Type B pancreatic cell (in vitro differentiated cells): ENCODE results near the gene ZNG1A. TPM values are rescaled to one million over a fixed set of nuclear protein-coding genes. Genes with fewer than 3 reads are reported as not detected.
"Not testable (repeated sequence)": the region's sequence is repeated elsewhere in the genome, so short reads cannot be mapped to it uniquely, and the experiment has no call there.

Source experiments
- DNase-seq: peaks from one replicate; pipeline ENCODE4 v3.0.0; 2021; ENCODE audit warnings: mixed read lengths; ENCODE audit not compliant: unreplicated experiment; ENCODE audit errors: extremely low spot score
- H3K27ac Mint-ChIP-seq: 2 replicates; pipeline ENCODE4 v1.8.0; 2021; ENCODE audit warnings: mild to moderate bottlenecking, mixed read lengths
- H3K27me3 Mint-ChIP-seq: 2 replicates; pipeline ENCODE4 v1.8.0; 2021; ENCODE audit warnings: mixed read lengths
- H3K36me3 Mint-ChIP-seq: 2 replicates; pipeline ENCODE4 v1.8.0; 2021; ENCODE audit warnings: mixed read lengths
- H3K4me1 Mint-ChIP-seq: one replicate; pipeline ENCODE4 v1.8.0; 2021; ENCODE audit warnings: mixed read lengths; ENCODE audit not compliant: unreplicated experiment
- H3K4me3 Mint-ChIP-seq: 2 replicates; pipeline ENCODE4 v1.8.0; 2021; ENCODE audit warnings: mild to moderate bottlenecking, mixed read lengths
- H3K9me3 Mint-ChIP-seq: 2 replicates; pipeline ENCODE4 v1.8.0; 2021; ENCODE audit warnings: mixed read lengths
- total RNA-seq: library from RNA; stranded (reverse); gene quantifications from 2 replicates; pipeline ENCODE4 v1.2.1, GENCODE V29; 2021; ENCODE audit warnings: low replicate concordance
- TF ChIP-seq, protein P1 (sequence below): fragments of 200-600 bp; sonication (generic); conservative IDR thresholded peaks from 2 replicates; pipeline ENCODE4 v1.5.0; 2021; ENCODE audit warnings: antibody characterized with exemption, mild to moderate bottlenecking

The ZNG1A gene
- total RNA-seq, 1 donor from 2014 or later, result 29.2 TPM

DNA sequence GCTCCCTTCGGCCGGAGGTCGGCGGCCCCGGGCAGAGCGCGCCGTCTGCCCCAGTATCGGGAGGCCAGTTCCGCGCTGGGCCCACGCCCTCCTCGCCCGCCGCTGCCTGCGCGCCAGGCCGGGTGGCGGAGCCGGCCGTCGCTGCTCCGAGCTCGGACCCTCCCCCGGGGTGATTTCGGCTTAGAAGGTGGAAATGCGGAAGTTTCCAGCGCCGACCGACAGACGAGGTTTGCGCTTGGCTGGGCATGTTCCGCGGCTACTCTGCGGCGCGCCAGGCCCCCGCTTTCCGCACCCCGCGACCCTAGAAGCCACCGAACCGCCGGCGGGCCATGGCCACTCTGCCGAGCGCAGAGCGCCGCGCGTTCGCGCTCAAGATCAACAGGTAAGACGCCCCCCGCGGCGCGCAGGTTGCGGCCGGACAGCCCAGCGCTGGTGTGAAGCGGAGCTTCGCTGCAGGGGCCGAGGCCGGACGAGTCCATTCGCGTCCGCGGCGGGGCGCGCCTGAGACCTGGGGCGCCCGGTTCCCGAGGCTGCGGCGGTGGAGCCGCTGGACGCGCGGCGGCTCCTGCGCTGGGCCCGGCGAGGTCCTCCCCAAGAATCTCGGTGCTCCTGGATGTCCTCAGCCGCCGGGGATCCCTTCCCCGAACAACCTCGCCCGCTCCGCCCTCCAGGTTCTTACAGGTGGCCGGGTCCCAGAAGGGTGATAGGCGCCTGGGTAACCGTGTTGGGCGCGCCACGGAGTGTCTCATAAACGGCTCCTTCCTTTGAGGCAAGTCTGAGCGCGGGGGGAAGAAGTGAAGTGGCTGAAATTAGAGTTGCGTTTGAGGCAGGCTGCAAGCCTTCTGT lies 36.0 kb upstream of the ZNG1A start, which contains the start of gene DOCK8:
DOCK8 (plus strand) TSS at position 218 of the 846 bp plus-strand sequence; CDS start at position 330, 112 bp downstream.
- H3K36me3 Mint-ChIP-seq, result no peaks in the 10 kb centered on the region
- peak within 1 kb of the TSS; percentile 85 for H3K4me3 Mint-ChIP-seq
- no peaks in the 10 kb centered on the region for H3K4me1 Mint-ChIP-seq
- DNase-seq, result peak; percentile 80
- H3K27me3 Mint-ChIP-seq, result peaks cover 30% of the 10 kb centered on the region
- peak within 1 kb of the TSS; percentile 76 for H3K27ac Mint-ChIP-seq
- no peaks in the 10 kb centered on the region for H3K9me3 Mint-ChIP-seq
- TF ChIP-seq, protein P1, sequence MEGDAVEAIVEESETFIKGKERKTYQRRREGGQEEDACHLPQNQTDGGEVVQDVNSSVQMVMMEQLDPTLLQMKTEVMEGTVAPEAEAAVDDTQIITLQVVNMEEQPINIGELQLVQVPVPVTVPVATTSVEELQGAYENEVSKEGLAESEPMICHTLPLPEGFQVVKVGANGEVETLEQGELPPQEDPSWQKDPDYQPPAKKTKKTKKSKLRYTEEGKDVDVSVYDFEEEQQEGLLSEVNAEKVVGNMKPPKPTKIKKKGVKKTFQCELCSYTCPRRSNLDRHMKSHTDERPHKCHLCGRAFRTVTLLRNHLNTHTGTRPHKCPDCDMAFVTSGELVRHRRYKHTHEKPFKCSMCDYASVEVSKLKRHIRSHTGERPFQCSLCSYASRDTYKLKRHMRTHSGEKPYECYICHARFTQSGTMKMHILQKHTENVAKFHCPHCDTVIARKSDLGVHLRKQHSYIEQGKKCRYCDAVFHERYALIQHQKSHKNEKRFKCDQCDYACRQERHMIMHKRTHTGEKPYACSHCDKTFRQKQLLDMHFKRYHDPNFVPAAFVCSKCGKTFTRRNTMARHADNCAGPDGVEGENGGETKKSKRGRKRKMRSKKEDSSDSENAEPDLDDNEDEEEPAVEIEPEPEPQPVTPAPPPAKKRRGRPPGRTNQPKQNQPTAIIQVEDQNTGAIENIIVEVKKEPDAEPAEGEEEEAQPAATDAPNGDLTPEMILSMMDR, result peak; percentile 58

DNA sequence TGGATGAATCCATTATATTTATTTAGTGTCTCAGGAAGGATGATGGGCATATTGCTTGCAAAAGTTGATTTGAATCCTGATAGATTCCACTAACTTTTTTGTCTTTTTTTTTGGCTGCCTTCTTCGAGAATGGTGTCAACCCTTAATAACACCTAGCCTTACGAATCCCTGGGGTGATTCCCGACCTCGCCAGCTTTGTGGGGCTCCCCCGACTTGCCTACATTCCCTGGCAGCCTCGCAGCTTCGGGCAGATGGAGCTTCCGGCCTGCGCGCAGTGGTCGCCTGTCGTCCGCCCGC lies 35.4 kb upstream of the ZNG1A start:
- H3K36me3 Mint-ChIP-seq, result no peaks in the 10 kb centered on the region
- DNase-seq, result no peak
- TF ChIP-seq, protein P1, result no peak
- peak overlapping the region; percentile 80 for H3K4me3 Mint-ChIP-seq
- peaks cover 30% of the 10 kb centered on the region for H3K27me3 Mint-ChIP-seq
- peak overlapping the region; percentile 27 for H3K27ac Mint-ChIP-seq
- no peaks in the 10 kb centered on the region for H3K9me3 Mint-ChIP-seq
- H3K4me1 Mint-ChIP-seq, result no peaks in the 10 kb centered on the region

DNA sequence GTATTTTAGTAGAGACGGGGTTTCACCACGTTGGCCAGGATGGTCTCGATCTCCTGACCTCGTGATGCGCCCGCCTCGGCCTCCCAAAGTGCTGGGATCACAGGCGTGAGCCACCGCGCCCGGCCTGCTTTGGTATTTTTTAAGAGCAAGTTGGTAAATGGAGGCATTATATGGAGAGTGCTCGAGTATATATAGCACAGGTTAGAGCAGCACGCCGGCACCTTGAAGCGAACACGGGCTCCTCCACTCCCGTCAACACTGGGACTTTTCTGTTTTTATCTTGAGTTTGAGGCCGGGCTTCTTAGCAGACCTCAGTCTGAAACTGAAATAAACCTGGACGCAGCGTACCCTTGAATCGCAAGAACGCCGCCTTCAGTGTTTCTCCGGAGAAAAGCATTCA lies 35.0 kb upstream of the ZNG1A start:
- Mint-ChIP-seq H3K4me3 (peak overlapping the region; percentile 80), H3K27me3 (peaks cover 30% of the 10 kb centered on the region), H3K27ac (peak overlapping the region; percentile 27)
- not testable (repeated sequence) for H3K4me1 Mint-ChIP-seq, DNase-seq, H3K9me3 Mint-ChIP-seq, H3K36me3 Mint-ChIP-seq

DNA sequence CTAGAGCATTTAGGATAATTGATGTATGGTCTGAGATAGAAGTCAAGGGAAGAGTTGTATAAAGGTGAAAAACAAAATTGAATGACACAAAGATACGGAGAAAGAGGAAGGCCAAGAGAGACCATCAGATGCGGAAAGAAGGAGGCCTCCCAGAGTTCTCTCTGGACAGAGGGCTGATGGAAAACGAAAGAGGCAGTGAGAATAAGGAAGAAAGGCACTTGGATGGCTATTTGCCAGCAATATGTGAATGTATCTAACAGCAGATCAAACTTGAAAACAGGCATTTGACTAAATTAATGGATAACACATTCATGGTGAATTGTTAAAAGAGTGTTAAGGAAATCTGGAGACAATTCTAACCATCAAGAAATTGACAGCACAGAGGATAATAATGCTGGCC lies 33.4 kb upstream of the ZNG1A start:
- H3K27ac Mint-ChIP-seq, result no peak overlapping the region
- no peaks in the 10 kb centered on the region for H3K36me3 Mint-ChIP-seq
- TF ChIP-seq, protein P1, result no peak
- no peak overlapping the region for H3K4me3 Mint-ChIP-seq
- H3K9me3 Mint-ChIP-seq, result no peaks in the 10 kb centered on the region
- DNase-seq, result no peak
- H3K4me1 Mint-ChIP-seq, result no peaks in the 10 kb centered on the region
- peaks cover 29% of the 10 kb centered on the region for H3K27me3 Mint-ChIP-seq

DNA sequence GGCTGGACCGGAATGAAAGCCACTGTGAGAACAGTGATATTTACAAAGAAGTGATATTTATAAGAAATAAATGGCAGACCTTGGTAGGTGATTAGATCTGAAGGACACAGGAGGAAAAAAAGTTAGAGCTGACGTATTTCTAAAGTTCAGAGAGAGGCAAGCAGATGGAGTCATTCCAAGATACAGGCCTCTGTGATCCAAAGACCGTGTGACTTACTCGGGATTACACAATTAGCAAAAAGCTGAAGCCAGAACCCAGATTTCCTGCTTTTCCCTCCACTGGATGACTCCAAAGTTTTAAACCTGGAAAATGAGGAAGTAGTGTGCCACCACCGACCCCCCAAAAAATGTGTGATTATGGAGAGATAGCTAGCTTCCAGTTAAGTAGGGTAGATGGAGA lies 32.7 kb upstream of the ZNG1A start:
- no peak for DNase-seq
- Mint-ChIP-seq H3K4me1 (no peaks in the 10 kb centered on the region), H3K9me3 (no peaks in the 10 kb centered on the region), H3K36me3 (no peaks in the 10 kb centered on the region), H3K4me3 (no peak overlapping the region), H3K27me3 (peaks cover 22% of the 10 kb centered on the region), H3K27ac (no peak overlapping the region)
- TF ChIP-seq, protein P1, result no peak

DNA sequence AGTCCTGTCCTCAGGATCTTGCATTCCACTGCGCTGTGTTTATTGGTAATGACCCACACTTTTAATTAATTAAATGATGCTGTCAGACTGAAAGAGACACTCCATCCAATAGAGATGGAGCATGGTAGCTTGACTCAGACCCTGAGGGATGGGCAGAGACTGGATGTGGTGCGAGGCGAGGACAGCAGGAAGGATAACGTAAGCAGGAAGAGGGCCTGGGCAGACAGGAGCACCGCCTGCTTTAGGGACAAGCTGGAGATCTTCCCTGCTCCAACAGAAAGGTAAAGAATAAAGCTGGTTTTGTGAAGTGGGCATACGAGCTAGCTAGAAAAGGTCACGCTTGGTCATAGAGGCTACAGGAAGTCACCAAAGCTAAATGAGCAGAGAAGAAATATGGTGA lies 32.2 kb upstream of the ZNG1A start:
- no peak overlapping the region for H3K27ac Mint-ChIP-seq
- H3K9me3 Mint-ChIP-seq, result no peaks in the 10 kb centered on the region
- H3K4me1 Mint-ChIP-seq, result no peaks in the 10 kb centered on the region
- no peak for DNase-seq
- peaks cover 17% of the 10 kb centered on the region for H3K27me3 Mint-ChIP-seq
- TF ChIP-seq, protein P1, result no peak
- H3K36me3 Mint-ChIP-seq, result no peaks in the 10 kb centered on the region
- H3K4me3 Mint-ChIP-seq, result no peak overlapping the region
